Activated CD8-positive, alpha-beta memory T cell treated with anti-CD3 and anti-CD28 coated beads, Interleukin-2, amount 50 U/mL, for 1 hour (primary cell): ENCODE results near the gene MPZL1.
A peak's percentile ranks its signal among the peaks of the same experiment; 100 is the strongest.

Experiments used
- DNase-seq: peaks from one replicate; pipeline ENCODE4 v3.0.0-alpha.2; 2020; ENCODE audit errors: extremely low read depth

The MPZL1 gene

DNA sequence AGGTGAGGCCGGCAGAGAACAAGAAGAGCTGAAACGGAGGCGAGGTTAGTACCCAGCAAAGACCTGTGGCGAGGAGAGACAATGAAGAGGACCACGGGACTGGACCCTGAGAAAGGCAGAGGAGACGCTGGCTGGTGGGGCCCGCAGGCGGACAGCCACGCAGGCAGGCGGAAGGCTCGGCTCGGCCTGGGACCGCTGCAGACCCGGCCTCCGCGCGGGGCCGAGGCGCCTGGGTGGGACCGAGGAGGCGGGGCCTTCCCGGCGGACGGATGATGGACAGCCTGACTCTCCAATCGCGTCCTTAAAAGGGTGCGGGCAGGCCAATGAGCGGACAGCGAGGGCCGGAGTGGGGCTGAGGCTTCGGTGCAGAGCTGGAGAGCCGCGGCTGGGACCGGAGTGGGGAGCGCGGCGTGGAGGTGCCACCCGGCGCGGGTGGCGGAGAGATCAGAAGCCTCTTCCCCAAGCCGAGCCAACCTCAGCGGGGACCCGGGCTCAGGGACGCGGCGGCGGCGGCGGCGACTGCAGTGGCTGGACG, at the start of gene MPZL1:
Gene MPZL1, plus strand, starts transcription at position 366 of the 535 bp plus-strand sequence. CDS start 170 bp downstream, outside the sequence.
- DNase-seq = peak; percentile 77

GRCh38 chr1:167672831-167673230, 49.0 kb upstream of the MPZL1 start:
- no peak for DNase-seq

DNA sequence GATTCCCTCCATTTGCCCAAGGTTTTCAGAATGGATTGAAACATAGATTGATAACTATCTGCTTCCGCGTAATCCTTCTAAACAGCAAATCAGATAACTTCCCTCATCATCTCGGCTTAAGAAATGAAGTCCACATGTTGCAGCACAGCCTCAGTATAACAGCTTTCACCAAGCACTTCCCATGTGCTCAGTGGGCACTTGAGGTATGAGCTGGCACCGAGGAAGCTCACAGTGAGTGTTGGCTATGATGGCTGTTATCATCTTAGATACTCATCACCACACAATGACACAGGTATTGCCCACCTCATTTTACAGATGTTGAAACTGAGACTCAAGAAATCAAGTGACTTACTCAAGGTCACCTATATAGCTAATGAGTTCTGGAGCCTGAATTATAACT, 48.5 kb upstream of the MPZL1 start:
- no peak for DNase-seq

DNA sequence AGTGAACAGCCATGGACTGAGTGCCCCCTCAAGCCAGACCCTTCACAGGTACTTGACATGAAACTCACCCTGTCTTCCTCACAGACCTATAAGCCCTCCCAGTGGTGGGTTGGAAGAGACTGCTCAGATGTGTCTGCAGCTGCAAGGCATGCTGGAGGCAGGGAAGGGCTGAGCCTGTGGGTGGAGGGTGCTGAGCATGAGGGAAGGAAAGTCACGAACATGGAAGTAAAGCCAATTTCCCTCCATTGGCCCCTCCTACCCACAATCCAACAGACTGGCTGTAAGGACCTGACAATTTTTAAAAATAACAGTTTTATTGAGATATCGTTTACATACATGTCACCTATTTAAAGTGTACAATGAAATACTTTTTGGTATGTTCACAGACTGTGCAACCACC, 47.6 kb upstream of the MPZL1 start:
- DNase-seq = no peak

GRCh38 chr1:167675440-167675839, 46.3 kb upstream of the MPZL1 start:
- no peak for DNase-seq

- DNase-seq = no peak
Observed at GRCh38 chr1:167676205-167676915, 45.4 kb upstream of the MPZL1 start.

DNA sequence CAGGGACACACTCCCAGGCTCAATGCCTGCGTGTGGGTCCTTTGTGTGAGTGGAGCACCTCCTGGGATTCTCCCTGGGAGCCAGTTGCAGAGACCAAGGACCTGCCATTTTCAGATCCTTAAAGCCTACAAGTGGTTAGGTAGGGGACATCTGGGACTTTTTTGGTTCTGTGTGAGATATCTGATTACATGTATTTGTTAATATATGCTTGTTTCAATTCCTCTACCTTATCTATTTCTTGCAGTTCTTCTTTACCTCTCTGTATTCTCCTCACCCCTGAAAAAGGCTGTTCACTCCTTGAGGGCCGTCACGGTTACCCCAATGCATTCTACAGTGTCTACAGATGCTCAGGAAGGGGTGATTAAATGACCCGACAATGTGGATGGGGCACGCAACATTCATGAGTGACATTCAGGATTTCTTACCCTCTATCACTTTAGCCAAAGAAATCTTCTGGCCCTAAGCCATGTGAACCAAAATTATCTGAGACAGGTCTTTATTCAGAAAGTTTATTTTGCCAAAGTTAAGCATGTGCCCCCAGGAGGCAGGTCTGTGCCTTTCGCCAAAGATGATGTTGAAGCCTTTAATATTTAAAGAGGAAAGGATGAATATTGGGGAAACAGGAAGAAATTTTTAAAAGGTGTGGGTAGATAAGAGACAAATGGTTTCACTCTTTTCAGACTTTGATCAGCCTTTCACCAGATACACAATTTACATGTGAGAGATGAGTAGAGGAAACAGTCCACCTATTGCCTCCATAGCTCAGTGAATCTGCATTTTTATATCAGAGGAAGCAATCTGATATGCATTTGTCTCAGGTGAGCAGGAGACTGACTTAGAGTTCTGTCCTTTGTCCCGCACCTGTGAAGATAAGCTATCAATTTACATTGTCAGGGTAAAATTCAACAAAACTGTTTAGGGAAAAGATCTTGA, 44.6 kb upstream of the MPZL1 start:
- DNase-seq = no peak

DNA sequence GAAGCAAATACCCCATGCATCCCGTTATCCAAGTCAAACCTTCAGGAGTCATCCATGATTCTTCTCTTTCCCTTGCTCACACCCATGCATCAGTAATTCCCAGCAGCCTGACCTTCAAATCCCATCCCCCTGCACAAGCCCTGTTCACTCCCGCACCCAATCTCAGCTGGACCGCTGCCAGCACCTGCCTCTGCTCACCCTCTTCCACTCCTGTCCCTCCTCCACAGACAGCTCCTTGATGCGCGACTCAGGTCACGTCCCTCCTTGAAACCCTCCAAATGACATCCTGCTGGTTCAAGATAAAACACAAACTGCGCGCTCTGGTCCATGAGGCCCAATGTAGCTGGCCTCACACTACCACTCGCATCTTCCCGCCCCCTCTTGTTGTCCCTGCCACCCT, 43.4 kb upstream of the MPZL1 start:
- no peak for DNase-seq

- no peak for DNase-seq
Observed at GRCh38 chr1:167678838-167679237, 42.9 kb upstream of the MPZL1 start.

- DNase-seq = no peak
Observed at GRCh38 chr1:167679714-167680113, 42.1 kb upstream of the MPZL1 start.

DNA sequence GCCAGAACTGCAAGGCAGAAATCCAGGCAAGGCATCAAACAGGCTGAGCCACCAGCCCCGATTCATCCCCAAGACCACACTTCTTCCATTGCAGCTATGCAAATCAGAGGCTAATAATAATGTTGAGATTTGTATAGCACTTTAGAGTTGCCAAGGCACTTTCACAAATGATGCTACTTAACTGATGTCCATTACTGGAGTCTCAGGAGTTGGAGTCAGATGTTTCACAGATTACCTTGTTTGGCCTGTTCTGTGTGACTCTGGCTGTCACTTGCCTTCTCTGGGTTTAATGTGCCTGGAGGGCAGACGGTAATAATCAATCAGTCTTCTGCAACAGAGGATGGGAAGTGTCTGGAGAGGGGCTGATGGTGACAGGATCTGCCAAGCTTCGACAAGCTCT, 40.8 kb upstream of the MPZL1 start:
- DNase-seq = no peak

- no peak for DNase-seq
Observed at GRCh38 chr1:167681451-167682098, 40.2 kb upstream of the MPZL1 start.

DNA sequence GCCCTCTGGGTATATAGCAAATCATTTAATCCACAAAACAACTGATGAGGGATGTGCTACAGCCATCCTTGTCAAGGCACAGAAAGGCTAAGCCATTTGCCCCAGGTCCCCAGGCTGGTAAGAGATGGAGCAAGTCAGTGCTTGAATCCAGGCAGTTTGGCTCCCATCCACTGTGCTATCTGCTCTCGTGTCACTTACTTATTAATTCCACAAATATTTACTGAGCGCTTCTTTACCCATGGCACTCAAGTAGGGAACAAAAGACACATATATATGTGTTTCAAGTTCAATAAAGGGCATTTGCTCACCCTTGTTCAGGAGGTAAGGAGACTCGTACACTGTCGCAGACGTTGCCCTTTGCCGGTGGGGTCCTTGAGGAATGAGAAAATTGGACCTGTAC, 38.6 kb upstream of the MPZL1 start:
- DNase-seq = no peak

- no peak for DNase-seq
Observed at GRCh38 chr1:167683641-167684502, 37.9 kb upstream of the MPZL1 start.

DNA sequence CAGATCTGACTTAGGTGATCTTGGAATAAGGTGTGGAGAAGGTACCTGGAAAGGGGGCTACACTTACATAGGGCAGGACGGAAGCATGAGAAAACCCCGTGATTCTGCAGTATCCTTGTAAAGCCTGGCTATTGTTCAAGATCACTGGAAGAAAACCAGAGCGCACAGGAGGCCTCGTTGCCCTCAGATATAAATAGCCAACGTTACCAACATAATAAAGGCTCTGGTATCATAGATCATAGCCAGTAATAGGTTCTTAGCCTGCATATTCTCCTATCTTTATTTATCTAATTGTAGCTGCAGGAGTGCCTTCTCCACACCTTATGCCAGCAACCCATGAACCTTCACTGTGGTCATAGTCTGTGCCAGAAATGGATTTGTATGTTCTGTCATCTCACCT, 35.9 kb upstream of the MPZL1 start:
- DNase-seq = no peak

DNA sequence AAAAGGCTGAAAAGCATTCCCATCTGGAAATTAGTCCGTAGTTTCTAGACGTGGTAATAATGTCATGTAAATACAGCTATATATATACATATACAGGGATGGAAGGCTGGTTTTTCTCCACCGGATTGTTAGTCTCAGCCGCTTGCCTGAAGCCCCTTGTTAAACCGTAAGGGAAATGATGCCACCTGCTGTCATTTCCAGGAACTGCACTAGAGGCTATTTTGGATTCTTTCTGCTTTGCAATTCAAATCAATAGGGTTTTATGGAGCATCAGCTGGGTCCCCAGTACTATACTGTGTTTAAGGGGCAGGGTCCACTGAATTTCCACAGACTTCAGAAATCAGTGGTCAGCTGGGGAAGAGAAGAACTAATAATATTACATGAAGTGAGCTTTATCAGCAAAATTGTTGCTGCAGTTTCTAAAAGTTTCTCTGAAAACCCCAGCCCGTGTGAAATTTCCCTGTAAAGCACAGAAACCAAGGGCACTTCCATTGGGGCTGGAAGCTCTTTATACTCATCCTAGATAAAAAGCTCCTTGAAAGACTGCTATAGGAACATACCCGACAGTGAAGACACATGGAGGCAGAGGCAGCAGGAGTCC, 33.8 kb upstream of the MPZL1 start:
- DNase-seq = peak; percentile 40

DNA sequence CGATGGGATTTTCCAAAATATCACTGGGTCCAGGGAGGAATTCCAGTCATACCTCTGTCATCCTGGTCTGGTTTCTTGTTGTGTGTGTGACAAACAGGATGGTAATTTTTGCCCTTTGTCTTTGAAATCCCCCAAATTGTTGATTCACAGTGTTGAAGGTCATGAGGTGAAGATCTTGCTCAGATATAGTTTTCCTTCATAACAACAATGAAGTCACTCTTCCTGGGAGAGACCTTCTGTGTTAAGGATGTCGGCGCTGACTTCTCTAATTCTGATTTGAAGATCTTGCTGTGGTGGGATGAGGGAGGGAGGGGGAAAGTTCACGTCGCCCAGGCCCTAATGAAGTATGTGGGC, 32.2 kb upstream of the MPZL1 start:
- DNase-seq = no peak

GRCh38 chr1:167690053-167690452, 31.7 kb upstream of the MPZL1 start:
- no peak for DNase-seq

- DNase-seq = no peak
Observed at GRCh38 chr1:167693425-167694045, 28.2 kb upstream of the MPZL1 start.

DNA sequence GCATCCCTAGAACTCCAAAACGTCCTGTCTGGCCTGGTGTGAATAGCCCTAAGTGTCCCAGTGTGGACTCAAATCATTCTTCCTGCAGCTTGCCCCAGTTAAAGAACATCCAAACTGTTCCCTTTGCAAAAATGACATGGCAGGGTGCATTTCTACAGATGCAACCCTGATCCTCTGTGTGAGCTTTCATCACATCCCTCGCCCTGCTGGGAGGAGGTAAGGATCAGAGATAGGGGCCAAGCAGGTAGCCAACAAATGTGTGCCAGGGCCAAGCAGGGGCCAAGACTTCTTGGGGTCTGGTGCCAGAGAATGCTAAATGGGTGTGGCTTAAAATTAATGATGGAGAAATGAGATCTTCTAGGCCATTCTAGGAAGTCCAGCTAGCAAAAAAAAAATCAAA, 27.1 kb upstream of the MPZL1 start:
- no peak for DNase-seq

GRCh38 chr1:167695147-167695546, 26.6 kb upstream of the MPZL1 start:
- DNase-seq = no peak
